HCT116 (cell line): ENCODE measurements around the gene TFIP11. TPM values are rescaled to one million over a fixed set of nuclear protein-coding genes. Genes with fewer than 3 reads are reported as not detected.

ENCODE experiments used
- ATAC-seq: fragments of 200-7000 bp; cut with Tn5 transposase; 2 replicates; pipeline ENCODE4 v1.9.1; 2020; ENCODE audit warnings: mild to moderate bottlenecking, moderate library complexity
- BruUV-seq: library from RNA; stranded (reverse); fragments of 400-500 nt; replicated peaks from 2 replicates; lab custom pipeline; 2021; lab: Mats Ljungman, UMichigan
- CTCF ChIA-PET: fragments of 300-600 bp; sonication (Branson Sonifier 250); formaldehyde crosslinking; loops from one replicate; lab custom pipeline; 2021; ENCODE audit warnings: antibody characterized with exemption; lab: Charles Lee
- POLR2A ChIA-PET: fragments of 300-600, 350-600 bp; sonication (Branson Sonifier 250); formaldehyde crosslinking; loops from one replicate; lab custom pipeline; 2021; ENCODE audit warnings: antibody characterized with exemption; lab: Charles Lee
- RAD21 ChIA-PET, 2 experiments: fragments of 300-600 bp; sonication (Branson Sonifier 250); formaldehyde crosslinking; loops; one replicate each; lab custom pipeline; 2023; ENCODE audit warnings: low total read pairs in 2 of 2; ENCODE audit not compliant: uncharacterized antibody in 2 of 2, unreplicated experiment in 2 of 2, low non-redundant PET in 1 of 2; lab: Charles Lee
- DNase-seq: peaks from one replicate; pipeline ENCODE4 v3.0.0-alpha.2; 2010; ENCODE audit warnings: low read depth, low spot score
- H2AFZ ChIP-seq: fragments of 200-600 bp; shearing (Covaris generic), sonication (generic); 2 replicates; pipeline ENCODE4 v1.6.1; 2017; ENCODE audit warnings: low read depth, mixed run types, mixed read lengths, antibody characterized with exemption, low read length; ENCODE audit not compliant: poor library complexity, severe bottlenecking
- H3K27ac ChIP-seq: 2 replicates; pipeline ENCODE4 v1.5.1; 2012; ENCODE audit warnings: low read depth, low read length
- H3K27me3 ChIP-seq: fragments of 200-600 bp; sonication (generic); 2 replicates; pipeline ENCODE4 v1.6.1; 2016; ENCODE audit warnings: mixed run types, low read length, mixed read lengths; ENCODE audit not compliant: insufficient read depth
- H3K36me3 ChIP-seq, 2 experiments: fragments of 200-500 bp in 1 of 2; fragments of 200-600 bp in 1 of 2; sonication (Bioruptor generic) in 1 of 2; sonication (generic) in 1 of 2; 2 replicates each; pipeline versions ENCODE4 v1.5.1 to v1.6.1; 2014 to 2016; ENCODE audit warnings: low read length in 2 of 2, inconsistent platforms in 1 of 2, mixed read lengths in 1 of 2, mixed run types in 1 of 2; ENCODE audit not compliant: insufficient read depth in 2 of 2, control insufficient read depth in 1 of 2
- H3K4me1 ChIP-seq, 2 experiments: fragments of 200-600 bp in 1 of 2; sonication (generic) in 1 of 2; 2 replicates each; pipeline versions ENCODE4 v1.5.1 to v1.6.1; 2012 to 2017; ENCODE audit warnings: low read length in 2 of 2, inconsistent platforms in 1 of 2, mild to moderate bottlenecking in 1 of 2, mixed read lengths in 1 of 2, mixed run types in 1 of 2, moderate library complexity in 1 of 2; ENCODE audit not compliant: insufficient read depth in 2 of 2, control insufficient read depth in 1 of 2
- H3K4me2 ChIP-seq: fragments of 200-600 bp; sonication (generic); 2 replicates; pipeline ENCODE4 v1.6.1; 2017; ENCODE audit warnings: mixed run types, low read length, mixed read lengths
- H3K4me3 ChIP-seq, 2 experiments: fragments of 200-600 bp in 1 of 2; sonication (generic) in 1 of 2; replicated peaks in 1 of 2; 2 replicates each; pipeline ENCODE4 v1.5.1; 2011 to 2016; ENCODE audit warnings: low read length in 2 of 2, control low read depth in 1 of 2, low read depth in 1 of 2, mild to moderate bottlenecking in 1 of 2, mixed read lengths in 1 of 2, mixed run types in 1 of 2
- H3K79me2 ChIP-seq: fragments of 200-600 bp; sonication (generic); 2 replicates; pipeline ENCODE4 v1.6.1; 2017; ENCODE audit warnings: mild to moderate bottlenecking, mixed run types, low read length, moderate library complexity, mixed read lengths; ENCODE audit not compliant: insufficient read depth
- H3K9ac ChIP-seq: fragments of 200-600 bp; sonication (generic); 2 replicates; pipeline ENCODE4 v1.6.1; 2016; ENCODE audit warnings: low read length, mixed read lengths
- H3K9me2 ChIP-seq: fragments of 200-600 bp; sonication (generic), shearing (Covaris generic); 2 replicates; pipeline ENCODE4 v1.6.1; 2017; ENCODE audit warnings: mixed run types, mild to moderate bottlenecking, moderate library complexity; ENCODE audit not compliant: insufficient read depth
- H3K9me3 ChIP-seq, 2 experiments: fragments of 200-500 bp in 1 of 2; fragments of 200-600 bp in 1 of 2; sonication (Bioruptor generic) in 1 of 2; sonication (generic) in 1 of 2; 2 replicates each; pipeline ENCODE4 v1.6.1; 2014 to 2017; ENCODE audit warnings: low read length in 2 of 2, mixed read lengths in 2 of 2, inconsistent platforms in 1 of 2, low read depth in 1 of 2, mild to moderate bottlenecking in 1 of 2, mixed run types in 1 of 2, moderate library complexity in 1 of 2; ENCODE audit not compliant: control insufficient read depth in 1 of 2, insufficient read depth in 1 of 2
- H4K20me1 ChIP-seq: fragments of 200-600 bp; sonication (generic), shearing (Covaris generic); 2 replicates; pipeline ENCODE4 v1.6.1; 2017; ENCODE audit warnings: mixed run types, mild to moderate bottlenecking, moderate library complexity; ENCODE audit not compliant: insufficient read depth
- ATF3 ChIP-seq: IDR thresholded peaks from 2 replicates; pipeline ENCODE4 v1.6.1; 2012
- CBX3 ChIP-seq: IDR thresholded peaks from 2 replicates; pipeline ENCODE4 v1.6.1; 2012; ENCODE audit warnings: low read depth
- CEBPB ChIP-seq: IDR thresholded peaks from 2 replicates; pipeline ENCODE4 v1.6.1; 2012; ENCODE audit warnings: low read depth
- CTCF ChIP-seq, 3 experiments: fragments of 200-600 bp in 1 of 3; sonication (generic) in 1 of 3; IDR thresholded peaks in 2 of 3; conservative IDR thresholded peaks in 1 of 3; 2 replicates each; pipeline ENCODE4 v1.5.1; 2012 to 2017; ENCODE audit warnings: low read depth in 2 of 3, low read length in 2 of 3, antibody characterized with exemption in 1 of 3, borderline replicate concordance in 1 of 3, control low read depth in 1 of 3, mild to moderate bottlenecking in 1 of 3, mixed read lengths in 1 of 3, mixed run types in 1 of 3, moderate library complexity in 1 of 3; ENCODE audit not compliant: insufficient read depth in 1 of 3
- EGR1 ChIP-seq: IDR thresholded peaks from 2 replicates; pipeline ENCODE4 v1.6.1; 2012; ENCODE audit warnings: low read depth
- ELF1 ChIP-seq: IDR thresholded peaks from 2 replicates; pipeline ENCODE4 v1.6.1; 2012; ENCODE audit warnings: low read depth, borderline replicate concordance
- EZH2 ChIP-seq: fragments of 200-600 bp; sonication (generic); IDR thresholded peaks from 2 replicates; pipeline ENCODE4 v1.6.1; 2017; ENCODE audit warnings: antibody characterized with exemption, mixed run types
- EZH2phosphoT487 ChIP-seq: fragments of 200-600 bp; IDR thresholded peaks from 2 replicates; pipeline ENCODE4 v1.6.1; 2018; ENCODE audit warnings: antibody characterized with exemption, borderline replicate concordance
- FOSL1 ChIP-seq: IDR thresholded peaks from 2 replicates; pipeline ENCODE4 v1.6.1; 2012; ENCODE audit warnings: low read depth
- JUND ChIP-seq: IDR thresholded peaks from 2 replicates; pipeline ENCODE4 v1.6.1; 2012
- POLR2A ChIP-seq: IDR thresholded peaks from 2 replicates; pipeline ENCODE4 v1.7.0; 2011; ENCODE audit warnings: borderline replicate concordance; ENCODE audit not compliant: insufficient read depth, insufficient read length; ENCODE audit errors: extremely low read depth
- SIN3A ChIP-seq: IDR thresholded peaks from 2 replicates; pipeline ENCODE4 v1.6.1; 2012; ENCODE audit warnings: low read depth
- TCF7L2 ChIP-seq: IDR thresholded peaks from 2 replicates; pipeline ENCODE4 v1.7.0; 2011; ENCODE audit warnings: borderline replicate concordance, inconsistent platforms; ENCODE audit not compliant: insufficient read depth, insufficient read length; ENCODE audit errors: extremely low read depth
- YY1 ChIP-seq: IDR thresholded peaks from 2 replicates; pipeline ENCODE4 v1.6.1; 2011; ENCODE audit warnings: low read length, low read depth, moderate library complexity, mild to moderate bottlenecking; ENCODE audit not compliant: insufficient replicate concordance; ENCODE audit errors: extremely low read depth
- ZBTB33 ChIP-seq: IDR thresholded peaks from 2 replicates; pipeline ENCODE4 v1.6.1; 2011; ENCODE audit warnings: mild to moderate bottlenecking, low read length, moderate library complexity; ENCODE audit not compliant: insufficient replicate concordance; ENCODE audit errors: extremely low read depth
- ZFX ChIP-seq: fragments of 450-650 bp; IDR thresholded peaks from 2 replicates; pipeline ENCODE4 v1.6.1; 2017
- ZNF274 ChIP-seq: fragments of 200-500 bp; sonication (Bioruptor generic); IDR thresholded peaks from 2 replicates; pipeline ENCODE4 v1.6.1; 2014; ENCODE audit warnings: mild to moderate bottlenecking, low read depth, low read length, inconsistent platforms
- intact Hi-C: fragments of 100-400 bp; cut with micrococcal nuclease; formaldehyde crosslinking; loops from 2 replicates; pipeline ENCODE4 v1.10.0; 2022
- total RNA-seq: library from RNA; stranded (reverse); gene quantifications from one replicate; pipeline ENCODE4 v1.2.1, GENCODE V29; 2021; ENCODE audit not compliant: unreplicated experiment

TFIP11 gene
- total RNA-seq, 1 experiment from 2014 or later: 28.1 TPM

GRCh38 chr22:26536056-26536761 is 23.9 kb upstream of the TFIP11 start:
- no TSS peak for BruUV-seq
- peaks cover 0 to 2% of the 10 kb centered on the region in 2 experiments; a peak in 2 of 4 replicates for H3K36me3 ChIP-seq
- TF ChIP-seq EGR1: no peak
- no peak for TF ChIP-seq ELF1
- TF ChIP-seq EZH2: no peak
- no peak for TF ChIP-seq CEBPB
- TF ChIP-seq POLR2A: no peak
- no peak for TF ChIP-seq YY1
- no peak for TF ChIP-seq ZNF274
- no peak for TF ChIP-seq CTCF (IDR thresholded peaks at IDR 0.05 in 2 of 3, conservative IDR thresholded peaks at IDR 0.05 in 1 of 3; ENCODE audit: borderline replicate concordance in 1 of 3, insufficient read depth in 1 of 3, low read depth in 2 of 3, low read length in 2 of 3)
- no peak for TF ChIP-seq ZBTB33
- TF ChIP-seq TCF7L2: no peak
- no peak for TF ChIP-seq ATF3
- no peak for TF ChIP-seq JUND
- no peak for TF ChIP-seq SIN3A
- TF ChIP-seq EZH2phosphoT487: no peak
- TF ChIP-seq ZFX: no peak
- no peak for TF ChIP-seq FOSL1
- TF ChIP-seq CBX3: no peak
- RAD21 ChIA-PET: no interaction called here
- H3K4me1 ChIP-seq: no peaks in the 10 kb centered on the region
- H4K20me1 ChIP-seq: no peaks in the 10 kb centered on the region
- no peak overlapping the region for H2AFZ ChIP-seq
- H3K27me3 ChIP-seq: no peaks in the 10 kb centered on the region
- POLR2A ChIA-PET: no interaction called here
- ATAC-seq (no peak), DNase-seq (no peak)
- no peaks in the 10 kb centered on the region for H3K9me3 ChIP-seq
- no peaks in the 10 kb centered on the region for H3K79me2 ChIP-seq
- CTCF ChIA-PET: no interaction called here
- no peak overlapping the region for H3K9ac ChIP-seq
- intact Hi-C loops: no loop called here
- H3K9me2 ChIP-seq: no peaks in the 10 kb centered on the region
- no peak overlapping the region for H3K27ac ChIP-seq
- H3K4me2 ChIP-seq: no peak overlapping the region
- H3K4me3 ChIP-seq: no peak overlapping the region
